ENCODE measurements around the gene UBXN1. TPM values are rescaled to one million over a fixed set of nuclear protein-coding genes. Genes with fewer than 3 reads are reported as not detected.

The UBXN1 gene
- total RNA-seq, 4 donors from 2014 or later, result 194 to 275 (median 235) TPM

DNA sequence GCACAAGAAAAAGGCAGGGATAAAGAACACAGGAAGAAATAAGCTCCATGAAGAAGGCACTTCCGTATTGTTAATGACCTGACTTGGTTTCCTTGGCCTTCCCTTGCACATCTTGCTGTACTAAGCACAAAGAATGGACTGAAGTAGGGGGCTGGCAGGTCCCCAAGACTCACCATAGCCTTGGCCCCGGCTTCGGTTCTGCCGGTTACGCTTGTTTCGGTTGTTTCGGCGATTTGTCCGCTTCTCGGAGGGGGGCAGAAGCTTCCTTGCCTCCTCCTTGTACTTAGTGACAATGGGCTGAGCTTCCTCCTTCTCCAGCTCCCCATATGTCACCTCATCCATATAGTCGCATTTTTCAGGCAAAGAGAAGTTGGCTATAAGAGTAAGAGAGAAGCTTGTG, 37.9 kb upstream of the UBXN1 start:
- 72 to 80% methylated on average over 11 of the region's 11 CpGs for WGBS, 2 donors
- intact Hi-C loops (cut with DNase I; ENCODE audit: low total_unique reads), result no loop called here
- DNase-seq (ENCODE audit: low spot score in 2 of 2), result no peak

GRCh38 chr11:62716206-62716605, 37.3 kb upstream of the UBXN1 start:
- intact Hi-C loops (cut with DNase I; ENCODE audit: low total_unique reads), result no loop called here
- DNase-seq (ENCODE audit: low spot score in 2 of 2), result no peak
- 85 to 88% methylated on average over 5 of the region's 5 CpGs for WGBS, 2 donors
- H3K4me3 ChIP-seq (ENCODE audit: low read depth, poor library complexity, severe bottlenecking), result no peak overlapping the region
- TF ChIP-seq POLR2A (IDR thresholded peaks at IDR 0.05), result no peak
- no peak for TF ChIP-seq CTCF (IDR thresholded peaks at IDR 0.05)

More for the DNA sequence above, 37.9 kb upstream of the UBXN1 start:
- TF ChIP-seq CTCF (IDR thresholded peaks at IDR 0.05) (no peak), POLR2A (IDR thresholded peaks at IDR 0.05) (no peak)
- H3K4me3 ChIP-seq (ENCODE audit: low read depth, poor library complexity, severe bottlenecking), result no peak overlapping the region

DNA sequence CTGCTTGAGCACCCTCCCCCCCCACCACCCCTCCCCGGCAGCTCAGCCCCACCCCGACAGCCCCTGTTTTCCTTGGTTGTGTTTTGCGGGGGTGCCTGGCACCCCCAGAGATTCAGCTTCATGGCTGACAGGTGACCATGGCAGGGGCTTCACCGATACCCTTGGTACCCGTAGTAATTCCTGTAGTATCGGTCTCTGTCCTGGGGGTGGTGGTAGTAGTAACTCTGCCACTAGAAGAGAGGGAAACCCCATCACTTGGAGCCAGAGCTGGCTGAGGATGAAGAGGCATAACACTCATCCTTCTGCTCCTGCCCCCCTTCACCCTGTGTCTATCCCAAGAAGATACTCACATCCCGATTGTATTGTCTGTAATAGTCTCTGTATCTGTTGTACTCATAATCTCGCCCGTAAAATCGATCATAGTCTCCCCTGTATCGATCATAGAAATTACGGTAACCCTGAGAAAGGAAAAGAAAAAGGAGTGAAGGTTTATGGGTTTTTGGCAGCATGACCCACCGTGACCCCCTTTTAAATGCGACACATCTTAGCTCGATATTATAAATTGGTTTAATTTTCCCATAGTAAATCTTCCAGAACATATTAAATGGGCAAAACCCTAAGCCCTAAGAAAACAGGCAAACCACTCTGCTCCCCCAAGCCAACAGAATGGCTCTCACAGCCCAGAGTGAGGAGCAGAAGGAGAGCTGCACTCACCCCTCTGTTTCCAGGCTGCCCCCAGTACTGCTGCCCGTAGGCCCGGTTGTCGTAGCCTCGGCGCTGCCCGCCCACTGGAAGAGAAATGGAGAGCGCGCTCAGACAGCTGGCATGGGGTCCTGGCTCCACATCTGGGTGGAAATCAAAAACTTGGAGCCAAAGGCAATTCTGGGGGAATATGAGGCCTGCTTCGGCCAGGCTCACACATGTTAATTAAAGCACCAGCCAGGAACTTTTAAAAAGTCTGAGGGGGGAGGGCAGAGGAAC, 36.6 kb upstream of the UBXN1 start:
- DNase-seq (ENCODE audit: low spot score in 2 of 2), result no peak
- intact Hi-C loops (cut with DNase I; ENCODE audit: low total_unique reads), result no loop called here

GRCh38 chr11:62713343-62713742, 34.5 kb upstream of the UBXN1 start:
- no peak for DNase-seq (ENCODE audit: low spot score in 2 of 2)
- intact Hi-C loops (cut with DNase I; ENCODE audit: low total_unique reads), result no loop called here
- WGBS, 2 donors, result 91 to 95% methylated on average over 2 of the region's 2 CpGs
- TF ChIP-seq CTCF (IDR thresholded peaks at IDR 0.05), result no peak
- no peak for TF ChIP-seq POLR2A (IDR thresholded peaks at IDR 0.05)
- H3K4me3 ChIP-seq (ENCODE audit: low read depth, poor library complexity, severe bottlenecking), result no peak overlapping the region

More for the DNA sequence above, 36.6 kb upstream of the UBXN1 start:
- WGBS, 2 donors, result 81 to 88% methylated on average over 24 of the region's 24 CpGs
- no peak for TF ChIP-seq CTCF (IDR thresholded peaks at IDR 0.05)
- TF ChIP-seq POLR2A (IDR thresholded peaks at IDR 0.05), result no peak
- no peak overlapping the region for H3K4me3 ChIP-seq (ENCODE audit: low read depth, poor library complexity, severe bottlenecking)

GRCh38 chr11:62712861-62713260, 34.0 kb upstream of the UBXN1 start:
- intact Hi-C loops (cut with DNase I; ENCODE audit: low total_unique reads), result no loop called here
- no peak for DNase-seq (ENCODE audit: low spot score in 2 of 2)
- H3K4me3 ChIP-seq (ENCODE audit: low read depth, poor library complexity, severe bottlenecking), result no peak overlapping the region
- TF ChIP-seq POLR2A (IDR thresholded peaks at IDR 0.05) (no peak), CTCF (IDR thresholded peaks at IDR 0.05) (no peak)
- 68 to 71% methylated on average over 3 of the region's 3 CpGs for WGBS, 2 donors
